HEK293T (cell line): ENCODE data around the gene RHEB.

Experiments
- CTCF ChIA-PET: fragments of 350-600 bp; formaldehyde crosslinking; extraction: SDS; loops from one replicate; lab custom pipeline; 2021; ENCODE audit warnings: antibody characterized with exemption, inconsistent platforms; lab: Yijun Ruan, JAX
- POLR2A ChIA-PET: fragments of 350-600 bp; formaldehyde crosslinking; extraction: SDS; loops from one replicate; lab custom pipeline; 2020; ENCODE audit warnings: antibody characterized with exemption, inconsistent platforms; lab: Yijun Ruan, JAX
- DNase-seq: peaks from one replicate; pipeline ENCODE4 v3.0.0; 2012; ENCODE audit warnings: mixed read lengths; ENCODE audit errors: extremely low spot score
- ARNT ChIP-seq: fragments of 450-650 bp; IDR thresholded peaks from 2 replicates; pipeline ENCODE4 v1.6.1; 2017; ENCODE audit warnings: mild to moderate bottlenecking
- BHLHE40 ChIP-seq: fragments of 450-650 bp; IDR thresholded peaks from 2 replicates; pipeline ENCODE4 v1.6.1; 2016; ENCODE audit warnings: mild to moderate bottlenecking, moderate library complexity, borderline replicate concordance
- CTBP1 ChIP-seq: fragments of 450-650 bp; IDR thresholded peaks from 2 replicates; pipeline ENCODE4 v1.6.1; 2016; ENCODE audit warnings: borderline replicate concordance
- ELF4 ChIP-seq: fragments of 450-650 bp; IDR thresholded peaks from 2 replicates; pipeline ENCODE4 v1.6.1; 2017; ENCODE audit warnings: antibody characterized with exemption
- FOXA1 ChIP-seq: fragments of 450-650 bp; IDR thresholded peaks from 2 replicates; pipeline ENCODE4 v1.6.1; 2016; ENCODE audit warnings: mild to moderate bottlenecking
- FOXK2 ChIP-seq: fragments of 450-650 bp; IDR thresholded peaks from 2 replicates; pipeline ENCODE4 v1.6.1; 2016; ENCODE audit warnings: mild to moderate bottlenecking
- FOXM1 ChIP-seq: fragments of 450-650 bp; IDR thresholded peaks from 2 replicates; pipeline ENCODE4 v1.6.1; 2017; ENCODE audit warnings: mild to moderate bottlenecking, borderline replicate concordance
- HDGF ChIP-seq: fragments of 450-650 bp; IDR thresholded peaks from 2 replicates; pipeline ENCODE4 v1.6.1; 2017; ENCODE audit warnings: antibody characterized with exemption, borderline replicate concordance
- L3MBTL2 ChIP-seq: fragments of 450-650 bp; conservative IDR thresholded peaks from 2 replicates; pipeline ENCODE4 v1.6.1; 2016; ENCODE audit warnings: mild to moderate bottlenecking
- LEF1 ChIP-seq: fragments of 450-650 bp; IDR thresholded peaks from 2 replicates; pipeline ENCODE4 v1.6.1; 2017; ENCODE audit warnings: mild to moderate bottlenecking, borderline replicate concordance
- NFRKB ChIP-seq: fragments of 450-650 bp; IDR thresholded peaks from 2 replicates; pipeline ENCODE4 v1.6.1; 2016; ENCODE audit warnings: mild to moderate bottlenecking, moderate library complexity
- SP1 ChIP-seq: fragments of 450-650 bp; IDR thresholded peaks from 2 replicates; pipeline ENCODE4 v1.6.1; 2017
- SUZ12 ChIP-seq: fragments of 450-650 bp; IDR thresholded peaks from 2 replicates; pipeline ENCODE4 v1.6.1; 2016; ENCODE audit warnings: mild to moderate bottlenecking
- TARDBP ChIP-seq: fragments of 450-650 bp; IDR thresholded peaks from 2 replicates; pipeline ENCODE4 v1.6.1; 2016
- ZNF384 ChIP-seq: fragments of 450-650 bp; IDR thresholded peaks from 2 replicates; pipeline ENCODE4 v1.6.1; 2016
- TF ChIP-seq, protein P1 (sequence below): fragments of 450-650 bp; IDR thresholded peaks from 2 replicates; pipeline ENCODE4 v1.6.1; 2016

The RHEB gene

DNA sequence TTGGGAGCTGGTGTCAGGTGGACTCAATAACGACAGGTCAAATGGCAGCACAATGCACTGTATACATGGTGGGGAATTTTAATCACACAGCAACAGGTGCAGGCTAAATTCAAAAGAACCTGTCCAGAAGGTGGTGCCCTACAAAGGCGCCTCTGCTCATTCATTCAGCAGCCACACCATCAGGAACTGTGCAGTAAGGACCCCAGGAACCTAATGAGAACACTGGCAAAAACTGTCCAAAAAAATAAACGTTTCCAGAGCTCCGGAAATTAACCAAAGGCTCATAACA, 57.8 kb downstream of the RHEB start:
- TF ChIP-seq SP1 (no peak), NFRKB (no peak), TARDBP (no peak), LEF1 (no peak), FOXK2 (no peak), BHLHE40 (no peak), FOXA1 (no peak), CTBP1 (no peak), FOXM1 (no peak), ZNF384 (no peak), ELF4 (no peak)
- TF ChIP-seq, protein P1, sequence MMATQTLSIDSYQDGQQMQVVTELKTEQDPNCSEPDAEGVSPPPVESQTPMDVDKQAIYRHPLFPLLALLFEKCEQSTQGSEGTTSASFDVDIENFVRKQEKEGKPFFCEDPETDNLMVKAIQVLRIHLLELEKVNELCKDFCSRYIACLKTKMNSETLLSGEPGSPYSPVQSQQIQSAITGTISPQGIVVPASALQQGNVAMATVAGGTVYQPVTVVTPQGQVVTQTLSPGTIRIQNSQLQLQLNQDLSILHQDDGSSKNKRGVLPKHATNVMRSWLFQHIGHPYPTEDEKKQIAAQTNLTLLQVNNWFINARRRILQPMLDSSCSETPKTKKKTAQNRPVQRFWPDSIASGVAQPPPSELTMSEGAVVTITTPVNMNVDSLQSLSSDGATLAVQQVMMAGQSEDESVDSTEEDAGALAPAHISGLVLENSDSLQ = no peak
- ChIA-PET POLR2A (no interaction called here), CTCF (interaction anchor here (0.6 kb wide), 1 partner anchor 85 kb away, joined by 5 read pairs; no protein-coding TSS in a partner anchor)
- DNase-seq = no peak

DNA sequence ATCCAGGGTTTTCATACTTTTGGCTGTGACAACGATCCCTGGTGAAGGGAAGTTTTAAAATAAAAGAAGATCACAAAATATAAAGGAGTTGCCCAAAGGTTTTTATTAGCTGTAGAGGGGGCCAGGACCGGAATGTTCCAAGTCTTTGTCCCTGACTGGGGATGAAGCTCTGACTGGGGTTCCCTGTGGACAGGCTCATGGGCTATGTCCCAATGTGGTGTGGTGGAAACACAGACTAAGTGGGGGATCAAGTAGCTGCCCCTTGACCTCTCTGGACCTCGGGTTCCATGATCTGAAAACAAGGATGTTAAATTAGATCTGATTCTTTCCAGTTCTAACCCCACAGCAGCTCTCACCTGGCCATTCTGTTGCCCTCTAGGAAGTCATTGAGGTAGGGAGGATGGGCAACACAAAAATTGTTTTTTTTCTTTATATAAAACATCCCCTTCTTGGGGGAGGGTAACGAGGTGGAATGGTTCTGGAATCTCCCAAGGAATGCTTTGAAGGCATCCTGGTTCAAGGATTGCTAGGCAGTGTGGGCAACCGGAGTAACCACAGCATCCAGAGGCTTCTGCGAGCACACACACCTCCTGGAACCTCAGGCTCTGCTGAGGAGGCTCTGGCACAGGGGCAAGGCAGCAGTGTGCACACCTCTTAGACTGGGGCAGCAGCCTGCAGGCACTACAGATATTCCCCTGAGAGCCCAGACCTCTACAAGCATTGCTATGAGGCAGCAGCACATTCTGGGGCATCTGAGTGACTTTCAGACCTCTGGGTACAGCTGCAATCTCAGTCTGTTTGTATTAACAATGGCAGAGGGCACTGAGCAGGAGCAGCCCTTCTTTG, 58.4 kb downstream of the RHEB start:
- DNase-seq = no peak
- TF ChIP-seq, protein P1 = no peak
- no peak for TF ChIP-seq NFRKB
- no peak for TF ChIP-seq FOXA1
- no peak for TF ChIP-seq SP1
- ChIA-PET POLR2A (interaction anchor here (1.2 kb wide), 1 partner anchor 12 kb away, joined by 3 read pairs; no protein-coding TSS in a partner anchor), CTCF (interaction anchor here (0.6 to 1.0 kb wide), 3 partner anchors 86 to 165 kb away, joined by 5 to 6 read pairs (median 5); no protein-coding TSS in a partner anchor)

DNA sequence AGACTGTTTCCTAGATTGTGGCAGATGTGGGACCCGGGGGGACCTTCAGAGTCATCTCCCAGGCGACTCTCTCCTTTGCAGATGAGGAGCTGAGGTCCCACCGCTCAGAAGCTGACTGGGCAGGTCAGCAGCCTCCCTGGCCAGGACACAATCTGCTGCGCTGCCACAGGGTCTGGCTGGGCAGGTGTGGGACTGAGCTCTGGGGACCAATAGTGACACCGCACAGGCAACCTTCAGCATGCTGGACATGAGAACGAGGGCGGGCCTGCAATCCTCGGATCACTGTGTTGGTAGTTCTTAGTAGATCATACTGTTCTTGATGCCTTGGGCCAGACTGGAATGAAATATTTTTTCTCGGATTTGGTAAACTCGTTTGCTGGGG, 59.2 kb downstream of the RHEB start:
- CTCF ChIA-PET = interaction anchor here (0.9 to 1.2 kb wide), 3 partner anchors 17 to 166 kb away, joined by 4 to 6 read pairs (median 5); no protein-coding TSS in a partner anchor
- no peak for TF ChIP-seq CTBP1
- no peak for TF ChIP-seq FOXA1
- TF ChIP-seq TARDBP = no peak
- no peak for TF ChIP-seq ZNF384
- TF ChIP-seq FOXM1 = no peak
- no peak for TF ChIP-seq L3MBTL2
- no peak for TF ChIP-seq LEF1
- no peak for TF ChIP-seq ELF4
- TF ChIP-seq SUZ12 = no peak
- no peak for TF ChIP-seq FOXK2
- TF ChIP-seq BHLHE40 = no peak
- no peak for TF ChIP-seq NFRKB
- POLR2A ChIA-PET = interaction anchor here (0.7 to 1.9 kb wide), 4 partner anchors 11 to 233 kb away, joined by 3 to 5 read pairs (median 3); partner anchors contain the start of gene ABCF2
- DNase-seq = no peak

DNA sequence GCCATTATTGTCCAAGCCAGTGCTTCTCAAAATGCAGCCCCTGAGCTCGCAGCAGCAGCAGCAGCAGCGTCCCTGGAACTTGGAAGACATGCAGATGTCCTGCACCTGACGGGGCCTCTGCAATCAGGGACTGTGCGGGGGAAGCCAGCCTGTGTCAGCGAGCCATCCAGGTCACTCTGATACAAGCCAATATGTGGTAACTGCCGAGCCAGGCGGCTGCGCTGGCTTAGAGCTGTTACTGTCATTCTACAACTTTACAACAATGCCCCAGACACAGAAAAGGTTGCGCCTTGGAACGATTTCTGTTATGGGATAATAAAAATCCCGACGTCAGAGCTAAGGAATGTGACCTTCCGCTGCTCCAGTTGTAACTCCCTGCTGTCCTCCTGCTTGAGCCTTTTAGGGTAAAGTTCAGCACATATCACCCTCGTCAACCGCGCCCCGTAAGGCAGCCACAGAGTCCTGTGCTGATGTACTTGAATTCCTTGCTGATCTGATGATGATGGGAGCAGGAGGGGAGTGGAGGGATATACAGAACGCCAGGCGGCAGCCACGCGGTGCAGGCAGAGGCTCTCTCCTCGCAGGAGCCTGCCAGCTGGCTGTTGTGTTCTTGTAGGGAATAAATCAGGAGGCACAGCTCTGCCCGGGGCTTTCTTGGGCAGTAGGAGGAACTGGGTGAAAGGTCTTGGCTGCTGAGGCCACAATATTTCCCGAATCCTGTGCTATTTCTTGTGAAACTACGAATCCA, 59.8 kb downstream of the RHEB start:
- ChIA-PET CTCF (interaction anchor here (0.9 to 1.2 kb wide), 3 partner anchors 11 to 93 kb away, joined by 3 to 4 read pairs (median 4); no protein-coding TSS in a partner anchor), POLR2A (interaction anchor here (0.6 to 1.9 kb wide), 7 partner anchors 10 to 276 kb away, joined by 3 to 5 read pairs (median 3); partner anchors contain the start of genes ABCF2 and RHEB)
- DNase-seq = peak; percentile 77

DNA sequence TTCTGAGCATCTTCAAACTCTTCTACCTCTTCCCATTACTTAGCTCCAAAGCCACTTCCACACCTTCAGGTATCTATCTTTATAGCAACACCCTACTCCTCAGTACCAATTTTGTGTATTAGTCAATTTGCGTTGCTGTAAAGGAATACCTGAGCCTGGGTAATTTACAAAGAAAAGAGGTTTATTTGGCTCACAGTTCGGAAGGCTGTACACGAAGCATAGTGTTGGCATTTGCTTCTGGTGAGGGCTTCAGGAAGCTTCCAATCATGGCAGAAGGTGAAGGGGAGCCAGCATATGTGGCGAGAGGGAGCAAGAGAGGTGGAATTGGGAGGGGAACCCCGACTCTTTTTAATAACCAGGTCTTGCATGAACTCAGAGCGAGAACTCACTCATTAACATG, 62.2 kb downstream of the RHEB start:
- no peak for DNase-seq
- POLR2A ChIA-PET = no interaction called here
- CTCF ChIA-PET = interaction anchor here (0.6 kb wide), 1 partner anchor 304 kb away, joined by 3 read pairs; no protein-coding TSS in a partner anchor
- TF ChIP-seq HDGF = no peak
- TF ChIP-seq ZNF384 = no peak
- no peak for TF ChIP-seq BHLHE40
- TF ChIP-seq SP1 = no peak
- TF ChIP-seq FOXK2 = no peak
- TF ChIP-seq, protein P1 = no peak
- TF ChIP-seq FOXM1 = no peak
- no peak for TF ChIP-seq CTBP1
- no peak for TF ChIP-seq LEF1
- TF ChIP-seq NFRKB = no peak

More for the DNA sequence above, 59.8 kb downstream of the RHEB start:
- TF ChIP-seq ARNT (no peak), CTBP1 (peak; percentile 65; the same call in 1 of the 2 replicates), ZNF384 (no peak), SUZ12 (no peak), L3MBTL2 (peak; percentile 92), SP1 (no peak), FOXA1 (no peak), TARDBP (no peak), NFRKB (no peak)
- TF ChIP-seq, protein P1 = peak; percentile 4; the same call in 1 of the 2 replicates
